ENCODE results near the gene WNT3A.

DNA sequence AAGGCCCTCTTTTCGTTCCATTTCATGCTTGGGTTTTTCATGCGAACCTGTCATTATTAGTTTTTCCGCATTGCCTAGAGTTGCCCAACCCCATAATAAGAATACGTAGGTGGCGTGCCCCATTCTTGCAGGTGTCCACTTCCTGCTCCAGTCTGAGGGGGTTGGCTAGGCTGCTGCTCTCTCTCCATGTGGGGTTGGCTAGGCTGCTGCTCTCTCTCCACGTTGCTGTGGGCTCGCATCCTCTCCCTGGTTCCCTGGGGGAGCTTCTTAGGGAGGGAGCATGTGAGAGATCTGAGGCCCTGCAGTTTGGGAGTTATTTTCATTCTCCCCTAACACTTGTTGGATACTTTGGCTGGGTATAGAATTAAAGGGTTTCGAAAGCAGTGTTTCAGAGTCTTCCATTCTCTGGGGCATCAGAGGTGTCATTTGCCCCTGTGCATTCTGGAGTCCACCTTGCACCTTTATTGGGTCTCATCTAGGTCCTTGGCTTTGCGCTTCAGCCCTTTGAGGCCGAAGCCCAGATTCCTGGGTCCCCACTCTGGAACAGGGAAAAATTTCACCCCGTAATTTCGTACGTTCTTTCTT lies 87.7 kb downstream of the WNT3A start:
- TF ChIP-seq POLR2A (IDR thresholded peaks at IDR 0.05) = no peak
- TF ChIP-seq CTCF (IDR thresholded peaks at IDR 0.05) = no peak

Measured in right lobe of liver (tissue), 4 donors.